GM19372 (cell line): ENCODE data around the gene TIMM44.

Experiments
- ATAC-seq: cut with Tn5 transposase; IDR thresholded peaks from one replicate; pipeline ENCODE4 v1.9.1; 2021; ENCODE audit warnings: mild to moderate bottlenecking, low read depth, moderate library complexity; ENCODE audit not compliant: unreplicated experiment

TIMM44 gene

DNA sequence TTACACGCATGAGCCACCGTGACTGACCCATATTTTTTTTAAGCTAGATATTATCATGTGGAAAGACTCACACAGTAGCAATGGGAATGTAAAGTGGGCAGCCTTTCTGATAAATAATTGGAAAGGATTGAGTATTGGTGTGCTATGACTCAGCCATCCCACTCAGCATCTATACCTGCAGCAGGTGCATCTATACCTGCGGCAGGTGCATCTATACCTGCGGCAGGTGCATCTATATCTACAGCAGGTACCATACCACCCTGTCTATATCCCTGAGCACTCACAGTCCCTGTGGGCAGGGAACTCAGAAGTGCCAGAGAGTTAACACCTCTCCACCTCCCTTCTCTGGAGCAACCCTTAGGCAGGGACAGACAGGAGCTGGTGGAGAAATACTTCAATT, 60.4 kb downstream of the TIMM44 start:
- no peak for ATAC-seq

DNA sequence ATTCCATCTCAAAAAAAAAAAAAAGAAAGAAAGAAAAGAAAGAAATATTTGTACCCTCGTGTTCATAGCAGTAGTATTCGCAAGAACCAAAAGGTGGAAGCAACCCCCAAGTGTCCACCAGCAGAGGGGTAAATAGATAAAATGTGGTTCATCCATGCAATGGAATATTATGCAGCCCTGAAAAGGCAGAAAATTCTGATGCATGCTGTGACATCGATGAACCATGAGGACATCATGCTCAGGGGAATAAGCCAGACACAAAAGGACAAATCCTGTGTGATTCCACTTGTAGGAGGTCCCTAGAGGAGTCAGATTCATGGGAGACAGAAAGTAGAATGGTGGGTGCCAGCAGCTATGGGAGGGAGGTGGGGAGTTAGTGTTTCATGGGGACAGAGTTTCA, 61.6 kb downstream of the TIMM44 start:
- no peak for ATAC-seq

DNA sequence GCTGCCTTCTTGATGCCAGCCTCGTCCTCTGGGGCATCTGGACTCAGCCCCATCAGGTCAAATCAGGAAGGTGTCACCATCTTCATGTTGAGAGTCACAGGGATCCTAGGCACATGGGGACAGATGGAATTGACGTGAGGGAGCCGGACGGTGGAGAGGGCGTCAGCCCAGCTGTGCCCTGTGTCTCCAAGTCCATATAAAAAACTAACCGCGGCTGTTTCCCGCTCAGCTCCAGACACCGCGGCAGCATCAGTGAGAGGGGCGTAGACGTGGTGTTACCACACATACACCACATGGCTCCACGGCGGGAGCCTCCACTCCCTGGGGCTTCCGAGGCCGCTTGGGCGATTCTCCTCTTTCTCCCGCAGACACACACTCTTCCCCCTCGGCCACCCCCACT, 63.6 kb downstream of the TIMM44 start:
- ATAC-seq: no peak

DNA sequence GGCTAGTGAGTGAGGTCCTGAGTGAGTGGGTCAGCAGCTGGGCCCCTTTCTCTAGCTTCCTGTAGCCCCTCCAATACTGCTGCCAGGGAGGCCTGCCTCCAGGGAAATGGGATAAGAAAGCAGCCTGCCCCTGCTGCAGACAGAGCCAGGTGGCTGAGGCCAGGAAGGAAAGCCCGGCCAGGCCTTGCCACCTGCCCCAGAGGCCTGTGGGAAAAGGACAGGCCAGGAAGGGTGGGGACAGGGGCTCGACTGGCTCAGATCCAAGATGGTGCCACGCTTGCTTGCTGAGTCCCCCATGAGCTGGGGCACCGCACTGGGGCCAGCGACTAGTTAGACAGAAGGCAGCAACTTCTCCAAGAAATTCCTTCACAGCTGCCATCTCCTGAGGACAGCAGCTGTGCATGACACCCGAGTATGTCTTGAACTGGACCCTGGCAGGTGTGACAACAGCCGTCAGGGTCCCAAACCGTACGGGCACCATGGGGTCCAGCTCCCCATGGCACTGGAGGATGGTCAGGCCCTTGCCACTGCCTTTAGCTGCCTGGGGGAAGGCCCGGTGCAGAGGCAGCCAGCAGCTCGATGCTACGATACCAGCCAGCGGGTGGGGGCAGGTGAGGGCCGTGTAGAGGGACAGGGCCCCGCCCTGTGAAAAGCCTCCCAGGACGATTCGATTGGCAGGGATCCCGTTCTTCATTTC, 64.2 kb downstream of the TIMM44 start:
- no peak for ATAC-seq

DNA sequence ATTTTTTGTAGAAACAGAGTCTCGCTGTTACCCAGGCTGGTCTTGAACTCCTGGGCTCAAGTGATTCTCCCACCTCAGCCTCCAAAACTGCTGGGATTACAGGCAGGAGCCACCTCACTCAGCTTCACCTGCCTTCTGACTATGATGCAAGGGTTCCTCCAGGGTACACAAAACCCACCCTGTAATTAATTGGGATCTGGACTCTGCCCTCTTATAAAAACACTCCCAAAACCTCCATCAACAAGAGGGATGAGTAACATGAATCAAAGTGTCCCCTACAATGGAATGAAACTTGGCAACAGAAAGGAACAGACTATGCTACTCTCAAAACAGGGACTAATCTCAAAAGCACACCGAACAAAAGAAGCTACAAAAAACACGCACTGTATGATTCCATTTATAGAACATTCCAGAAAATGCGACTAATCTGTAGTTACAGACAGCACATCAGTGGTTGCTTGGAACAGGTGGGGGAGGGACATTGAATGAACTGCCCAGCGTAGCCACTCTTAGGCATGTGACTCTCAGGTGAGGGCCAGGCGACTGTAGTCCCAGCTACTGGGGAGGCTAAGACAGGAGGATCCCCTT, 66.1 kb downstream of the TIMM44 start:
- ATAC-seq: no peak
